GM19438 (cell line): Measurements from ENCODE around the gene NATD1.

ENCODE experiments used
- ATAC-seq: cut with Tn5 transposase; IDR thresholded peaks from one replicate; pipeline ENCODE4 v1.9.1; 2021; ENCODE audit warnings: low read depth; ENCODE audit not compliant: unreplicated experiment

Gene NATD1

GRCh38 chr17:21291357-21291756 lies 38.1 kb upstream of the NATD1 start:
- ATAC-seq = no peak

GRCh38 chr17:21289902-21290571 lies 36.8 kb upstream of the NATD1 start:
- no peak for ATAC-seq

GRCh38 chr17:21289175-21289901 lies 36.1 kb upstream of the NATD1 start:
- no peak for ATAC-seq

GRCh38 chr17:21288571-21289017 lies 35.4 kb upstream of the NATD1 start:
- ATAC-seq = no peak

- ATAC-seq = no peak
These were observed 34.7 kb upstream of the NATD1 start for GRCh38 chr17:21287703-21288449.

- no peak for ATAC-seq
These were observed 33.9 kb upstream of the NATD1 start for GRCh38 chr17:21286909-21287702.

GRCh38 chr17:21286066-21286770 lies 33.0 kb upstream of the NATD1 start:
- no peak for ATAC-seq

- no peak for ATAC-seq
These were observed 32.2 kb upstream of the NATD1 start for GRCh38 chr17:21285164-21286065.

GRCh38 chr17:21284319-21285163 lies 31.3 kb upstream of the NATD1 start, which contains the start of gene MAP2K3:
TSS of gene MAP2K3 (plus strand) at chr17:21284711. CDS start at chr17:21284921, 210 bp downstream.
- peak; percentile 74 for ATAC-seq

GRCh38 chr17:21283482-21284318 lies 30.5 kb upstream of the NATD1 start:
- ATAC-seq = peak; percentile 0

- ATAC-seq = no peak
These were observed 29.6 kb upstream of the NATD1 start for GRCh38 chr17:21282850-21283249.

- ATAC-seq = no peak
These were observed 29.0 kb upstream of the NATD1 start for GRCh38 chr17:21282231-21282630.

- ATAC-seq = no peak
These were observed 26.9 kb upstream of the NATD1 start for GRCh38 chr17:21280081-21280518.

- ATAC-seq = no peak
These were observed 26.4 kb upstream of the NATD1 start for GRCh38 chr17:21279582-21279981.

- no peak for ATAC-seq
These were observed 26.0 kb upstream of the NATD1 start for GRCh38 chr17:21279198-21279535.

GRCh38 chr17:21278450-21279197 lies 25.4 kb upstream of the NATD1 start:
- no peak for ATAC-seq
